HL-60 (cell line): ENCODE results near the gene CTSD.
"Not testable (repeated sequence)": the region's sequence is repeated elsewhere in the genome, so short reads cannot be mapped to it uniquely, and the experiment has no call there.

Experiments used
- DNase-seq, 2 experiments: peaks; one replicate each; pipeline ENCODE4 v3.0.0-alpha.2; 2010 to 2020; ENCODE audit warnings: low read depth in 1 of 2, low spot score in 1 of 2
- H3K27ac ChIP-seq: fragments of 250-450 bp; sonication (Bioruptor Pico); replicated peaks from 2 replicates; pipeline ENCODE4 v1.5.1; 2020; ENCODE audit warnings: mild to moderate bottlenecking, moderate library complexity
- H3K27me3 ChIP-seq: fragments of 250-450 bp; sonication (Bioruptor Pico); 2 replicates; pipeline ENCODE4 v1.5.1; 2021; ENCODE audit warnings: mild to moderate bottlenecking, moderate library complexity; ENCODE audit not compliant: insufficient read depth, poor library complexity, severe bottlenecking
- H3K4me3 ChIP-seq: replicated peaks from 2 replicates; pipeline ENCODE4 v1.5.1; 2011; ENCODE audit warnings: mild to moderate bottlenecking, control low read depth, low read length; ENCODE audit not compliant: insufficient read depth
- CTCF ChIP-seq: IDR thresholded peaks from one replicate; pipeline ENCODE4 v1.5.1; 2011; ENCODE audit warnings: low read length, control low read depth, inconsistent platforms; ENCODE audit not compliant: insufficient read depth
- GABPA ChIP-seq: IDR thresholded peaks from 2 replicates; pipeline ENCODE4 v1.6.1; 2012; ENCODE audit warnings: low read depth
- POLR2AphosphoS5 ChIP-seq: IDR thresholded peaks from 2 replicates; pipeline ENCODE4 v1.6.1; 2012; ENCODE audit warnings: low read depth
- REST ChIP-seq: IDR thresholded peaks from 2 replicates; pipeline ENCODE4 v1.6.1; 2012; ENCODE audit warnings: low read depth; ENCODE audit not compliant: insufficient replicate concordance
- SPI1 ChIP-seq: IDR thresholded peaks from 2 replicates; pipeline ENCODE4 v1.6.1; 2012; ENCODE audit warnings: low read depth, mild to moderate bottlenecking, borderline replicate concordance
- long read RNA-seq: library from polyadenylated mRNA; unstranded; transcript quantifications from one replicate; pipeline ENCODE4 v2.0.0, GENCODE V29; 2020

Gene CTSD
- long read RNA-seq, transcript CTSD-201 (9 exons, 2,123 nt) = major isoform, 476 of 494 reads
- long read RNA-seq, partial matches to known transcripts = 7 of 494 reads
- long read RNA-seq, other reads (novel, unspliced or antisense) = 10 of 494 reads

- no peak for TF ChIP-seq CTCF
- 0 out of 2 replicates have a peak, but pooled peaks have one; percentile 22 for TF ChIP-seq POLR2AphosphoS5
- peak within 1 kb of the TSS; percentile 92 for H3K4me3 ChIP-seq
- peak; percentile 82 to 85 for DNase-seq
- no peaks in the 10 kb centered on the region for H3K27me3 ChIP-seq
- H3K27ac ChIP-seq = peak within 1 kb of the TSS; percentile 79
Observed at GRCh38 chr11:1763796-1764661, at the start of gene CTSD. Gene CTSD, minus strand, starts transcription at chr11:1763927. Its CDS starts 68 bp downstream, at chr11:1763859.

DNA sequence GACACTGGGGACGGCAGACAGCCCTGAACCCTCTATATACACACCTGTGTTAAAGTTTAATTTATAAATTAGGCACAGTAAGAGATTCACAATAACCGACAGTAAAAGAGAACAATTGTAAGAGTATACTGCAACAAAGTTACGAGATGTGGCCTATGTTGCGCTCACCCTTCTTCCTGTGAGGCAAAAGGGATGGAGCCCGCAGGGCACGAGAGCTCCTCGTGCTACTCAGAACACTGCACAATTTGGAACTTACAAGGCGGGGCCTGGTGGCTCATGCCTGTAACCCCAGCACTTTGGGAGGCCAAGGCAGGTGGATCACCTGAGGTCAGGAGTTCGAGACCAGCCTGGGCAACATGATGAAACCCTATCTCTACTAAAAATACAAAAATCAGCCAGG, 49.6 kb upstream of the CTSD start:
- DNase-seq = peak in 1 of 2 experiments; percentile 68
- peak overlapping the region; percentile 53 for H3K27ac ChIP-seq
- not testable (repeated sequence) for H3K4me3 ChIP-seq, H3K27me3 ChIP-seq

DNA sequence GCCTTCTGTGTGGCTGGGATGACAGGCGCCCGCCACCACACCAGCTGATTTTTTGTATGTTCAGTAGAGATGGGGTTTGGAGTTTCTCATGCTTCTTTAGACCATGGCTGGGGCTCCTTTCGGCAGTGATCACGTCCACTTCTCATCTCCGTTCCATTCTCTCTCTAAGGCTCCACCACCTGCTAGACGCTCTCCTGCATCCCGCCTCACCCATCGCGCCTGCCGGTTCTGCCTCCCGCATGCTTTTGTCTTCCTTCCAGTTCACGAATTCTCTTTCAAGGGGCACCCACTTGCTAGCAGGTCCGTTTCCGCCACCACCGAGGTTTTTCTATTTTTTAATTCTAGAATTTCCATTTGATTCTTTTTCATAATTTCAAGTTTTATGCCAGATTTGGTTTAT, 49.1 kb upstream of the CTSD start:
- Histone ChIP-seq H3K27me3 (no peaks in the 10 kb centered on the region), H3K4me3 (no peak overlapping the region), H3K27ac (peak overlapping the region; percentile 53)
- TF ChIP-seq SPI1 = no peak
- no peak for TF ChIP-seq GABPA
- no peak for TF ChIP-seq CTCF
- no peak for TF ChIP-seq REST
- TF ChIP-seq POLR2AphosphoS5 = no peak
- DNase-seq = no peak

DNA sequence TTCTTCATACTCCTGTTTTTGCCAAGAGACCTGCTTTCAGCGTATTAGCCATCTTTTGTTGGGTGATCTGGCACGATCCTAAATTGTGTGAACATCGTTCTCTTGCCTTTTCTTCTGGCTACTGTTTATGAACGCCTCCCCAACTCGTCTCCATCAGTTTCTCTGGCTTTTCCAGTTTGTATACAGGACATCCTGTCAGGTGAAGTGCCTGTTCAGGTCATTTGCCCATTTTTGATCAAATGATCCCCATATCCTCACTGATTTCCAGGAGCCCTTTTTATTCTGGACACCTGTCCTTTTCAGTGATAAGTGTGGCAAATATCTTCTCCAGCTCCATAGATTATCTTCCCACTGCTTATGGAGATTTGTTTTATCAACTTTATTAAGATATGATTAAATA, 48.5 kb upstream of the CTSD start:
- Histone ChIP-seq H3K27me3 (no peaks in the 10 kb centered on the region), H3K27ac (no peak overlapping the region), H3K4me3 (no peak overlapping the region)
- DNase-seq = no peak
- TF ChIP-seq CTCF (no peak), GABPA (no peak), POLR2AphosphoS5 (no peak), REST (no peak), SPI1 (no peak)
